Endothelial cell (in vitro differentiated cells): ENCODE data around the gene CCDC150. TPM values are rescaled to one million over a fixed set of nuclear protein-coding genes. Genes with fewer than 3 reads are reported as not detected.

Source experiments
- DNase-seq: peaks from one replicate; pipeline ENCODE4 v3.0.0; 2021; ENCODE audit warnings: low spot score
- H3K27ac Mint-ChIP-seq: one replicate; pipeline ENCODE4 v1.8.0; 2021; ENCODE audit warnings: mixed read lengths, inconsistent platforms; ENCODE audit not compliant: unreplicated experiment
- H3K27me3 Mint-ChIP-seq: one replicate; pipeline ENCODE4 v1.8.0; 2021; ENCODE audit warnings: mild to moderate bottlenecking, moderate library complexity, mixed read lengths, inconsistent platforms; ENCODE audit not compliant: unreplicated experiment
- H3K36me3 Mint-ChIP-seq: one replicate; pipeline ENCODE4 v1.8.0; 2021; ENCODE audit warnings: mild to moderate bottlenecking, low read depth, mixed read lengths, inconsistent platforms; ENCODE audit not compliant: unreplicated experiment
- H3K4me1 Mint-ChIP-seq: one replicate; pipeline ENCODE4 v1.8.0; 2021; ENCODE audit warnings: mild to moderate bottlenecking, mixed read lengths, inconsistent platforms; ENCODE audit not compliant: unreplicated experiment
- H3K4me3 Mint-ChIP-seq: one replicate; pipeline ENCODE4 v1.8.0; 2021; ENCODE audit warnings: mild to moderate bottlenecking, mixed read lengths, inconsistent platforms; ENCODE audit not compliant: unreplicated experiment
- H3K9me3 Mint-ChIP-seq: one replicate; pipeline ENCODE4 v1.8.0; 2021; ENCODE audit warnings: mixed read lengths, inconsistent platforms; ENCODE audit not compliant: unreplicated experiment
- CTCF ChIP-seq: fragments of 200-600 bp; sonication (generic); IDR thresholded peaks from one replicate; pipeline ENCODE4 v1.5.0; 2021; ENCODE audit warnings: antibody characterized with exemption; ENCODE audit not compliant: unreplicated experiment
- total RNA-seq: library from RNA; stranded (reverse); fragmentation: NEBNext Ultra II Directional; extraction: Animal tissue kit (Norgen Biotek cat#: 25700); gene quantifications from one replicate; pipeline ENCODE4 v1.2.1, GENCODE V29; 2021; ENCODE audit not compliant: unreplicated experiment

CCDC150 gene
- total RNA-seq, 1 donor from 2014 or later, result 12.4 TPM

- H3K27me3 Mint-ChIP-seq, result peaks cover 2% of the 10 kb centered on the region
- no peak overlapping the region for H3K27ac Mint-ChIP-seq
- no peaks in the 10 kb centered on the region for H3K9me3 Mint-ChIP-seq
- no peak for DNase-seq
- no peak overlapping the region for H3K4me3 Mint-ChIP-seq
- H3K36me3 Mint-ChIP-seq, result no peaks in the 10 kb centered on the region
- no peak for TF ChIP-seq CTCF
- peaks cover 8% of the 10 kb centered on the region for H3K4me1 Mint-ChIP-seq
Measured at GRCh38 chr2:196748123-196748522, 108.6 kb downstream of the CCDC150 start.

DNA sequence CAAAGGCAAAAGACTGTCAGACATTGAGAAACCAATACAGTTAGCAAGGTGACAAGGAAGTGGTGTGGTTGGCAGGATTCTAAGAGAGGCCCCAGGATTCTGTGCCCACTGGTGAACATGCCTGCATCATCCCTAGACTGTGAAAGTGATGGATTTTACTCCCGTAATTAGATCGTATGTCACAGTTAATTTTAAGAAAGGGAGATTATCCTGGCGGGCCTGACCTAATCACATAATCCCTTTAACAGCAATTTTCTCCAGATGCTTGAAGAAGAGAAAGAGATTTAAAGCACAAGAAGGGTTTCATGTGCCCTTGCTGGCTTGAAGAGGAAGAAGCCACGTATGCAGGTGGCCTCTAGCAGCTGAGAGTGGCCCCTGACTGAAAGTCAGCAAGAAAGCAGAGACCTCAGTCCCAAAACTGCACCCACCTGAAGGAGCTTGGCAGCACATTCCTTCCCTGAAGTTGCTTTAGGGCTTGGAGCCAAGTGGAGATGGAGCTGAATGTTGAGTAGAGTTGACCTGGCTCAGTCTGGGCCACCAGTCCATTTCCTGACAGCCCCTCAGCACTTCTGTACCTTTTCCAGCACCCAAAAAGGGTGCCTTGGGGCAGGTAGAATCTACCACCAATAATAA, 110.9 kb downstream of the CCDC150 start:
- Mint-ChIP-seq H3K9me3 (no peaks in the 10 kb centered on the region), H3K4me1 (peaks cover 8% of the 10 kb centered on the region), H3K4me3 (no peak overlapping the region), H3K27ac (no peak overlapping the region), H3K36me3 (peaks cover 3% of the 10 kb centered on the region), H3K27me3 (peaks cover 2% of the 10 kb centered on the region)
- TF ChIP-seq CTCF, result no peak
- no peak for DNase-seq

- Mint-ChIP-seq H3K4me1 (peaks cover 8% of the 10 kb centered on the region), H3K36me3 (peaks cover 9% of the 10 kb centered on the region), H3K27me3 (peaks cover 5% of the 10 kb centered on the region), H3K27ac (peak overlapping the region; percentile 9), H3K4me3 (no peak overlapping the region), H3K9me3 (no peaks in the 10 kb centered on the region)
- peak; percentile 76 for DNase-seq
- TF ChIP-seq CTCF, result peak; percentile 75
Measured at GRCh38 chr2:196750977-196751631, 111.6 kb downstream of the CCDC150 start.

DNA sequence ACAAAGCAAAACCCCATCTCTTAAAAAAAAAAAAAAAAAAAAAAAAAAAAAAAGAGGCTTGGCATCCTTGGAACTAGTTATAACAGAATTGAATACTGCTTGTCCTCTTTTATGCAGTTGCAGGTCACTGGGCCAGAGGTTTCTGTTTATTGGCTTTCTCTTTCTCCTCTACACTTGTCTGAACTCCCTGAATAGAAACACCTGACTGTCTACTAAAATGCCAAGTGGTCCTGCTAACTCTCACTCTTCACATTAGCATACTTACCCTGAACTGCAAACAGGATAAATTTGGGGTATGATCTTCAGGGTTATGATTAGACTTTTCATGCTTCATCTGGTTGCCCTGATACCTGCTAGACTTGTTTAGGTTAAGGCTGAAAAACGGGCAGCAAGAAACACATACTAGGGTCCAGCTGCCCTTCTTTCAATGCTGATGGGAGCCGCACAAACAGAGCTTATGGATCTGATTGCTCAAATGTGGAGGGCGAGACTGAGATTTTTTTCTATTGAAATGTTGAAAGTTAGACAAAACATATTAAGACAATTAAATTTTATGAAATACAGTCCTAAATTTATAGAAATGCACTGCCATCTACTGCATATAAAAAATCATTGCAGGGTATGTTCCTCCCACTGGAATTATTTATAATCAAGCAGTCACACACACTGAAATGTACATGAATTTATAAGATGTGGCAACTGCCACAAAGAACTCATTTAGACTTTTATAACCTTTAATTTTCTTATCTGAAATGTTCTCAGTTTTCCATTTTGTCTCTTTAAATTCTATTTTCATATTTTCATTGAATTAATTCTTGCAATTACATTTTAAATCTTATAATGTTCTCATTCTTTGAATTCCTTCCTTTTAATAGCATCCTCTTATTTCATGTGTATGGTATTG, 119.2 kb downstream of the CCDC150 start:
- no peak for DNase-seq
- Mint-ChIP-seq H3K27me3 (peaks cover 4% of the 10 kb centered on the region), H3K27ac (no peak overlapping the region), H3K36me3 (peaks cover 29% of the 10 kb centered on the region), H3K4me1 (peaks cover 2% of the 10 kb centered on the region), H3K4me3 (peak overlapping the region; percentile 59), H3K9me3 (no peaks in the 10 kb centered on the region)
- peak; percentile 52 for TF ChIP-seq CTCF
